OCI-LY3 (cell line): ENCODE results near the gene CIT.

ENCODE experiments used
- EZH2phosphoT487 ChIP-seq: fragments of 200-600 bp; shearing (Covaris generic); IDR thresholded peaks from 2 replicates; pipeline ENCODE4 v1.6.1; 2018; ENCODE audit warnings: antibody characterized with exemption, mixed run types, low read depth
- TF ChIP-seq, protein P1 (sequence below): fragments of 200-600, 300-600 bp; sonication (generic); IDR thresholded peaks from 2 replicates; pipeline ENCODE4 v1.5.1; 2014; ENCODE audit warnings: antibody characterized with exemption, low read length, low read depth

DNA sequence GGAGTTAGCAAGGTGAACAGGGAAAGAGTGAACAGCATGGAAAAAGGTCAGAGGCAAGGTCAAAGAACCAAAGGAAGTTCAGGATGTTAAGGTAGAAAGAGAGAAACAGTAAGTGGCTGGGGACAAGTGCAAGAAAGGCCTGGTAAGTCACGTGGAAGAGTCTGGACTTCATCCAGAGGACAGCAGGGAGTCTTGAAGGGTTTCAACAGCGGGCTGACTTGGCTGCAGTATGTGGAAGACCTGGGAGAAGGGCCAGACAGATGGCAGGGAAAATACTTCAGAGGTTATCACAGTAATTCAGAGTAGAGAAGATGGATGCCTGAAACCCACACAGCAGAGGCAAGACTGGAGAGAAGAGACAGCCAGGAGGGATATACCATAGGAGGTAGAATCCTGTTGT lies 34.0 kb downstream of the CIT start:
- no peak for TF ChIP-seq EZH2phosphoT487
- TF ChIP-seq, protein P1, sequence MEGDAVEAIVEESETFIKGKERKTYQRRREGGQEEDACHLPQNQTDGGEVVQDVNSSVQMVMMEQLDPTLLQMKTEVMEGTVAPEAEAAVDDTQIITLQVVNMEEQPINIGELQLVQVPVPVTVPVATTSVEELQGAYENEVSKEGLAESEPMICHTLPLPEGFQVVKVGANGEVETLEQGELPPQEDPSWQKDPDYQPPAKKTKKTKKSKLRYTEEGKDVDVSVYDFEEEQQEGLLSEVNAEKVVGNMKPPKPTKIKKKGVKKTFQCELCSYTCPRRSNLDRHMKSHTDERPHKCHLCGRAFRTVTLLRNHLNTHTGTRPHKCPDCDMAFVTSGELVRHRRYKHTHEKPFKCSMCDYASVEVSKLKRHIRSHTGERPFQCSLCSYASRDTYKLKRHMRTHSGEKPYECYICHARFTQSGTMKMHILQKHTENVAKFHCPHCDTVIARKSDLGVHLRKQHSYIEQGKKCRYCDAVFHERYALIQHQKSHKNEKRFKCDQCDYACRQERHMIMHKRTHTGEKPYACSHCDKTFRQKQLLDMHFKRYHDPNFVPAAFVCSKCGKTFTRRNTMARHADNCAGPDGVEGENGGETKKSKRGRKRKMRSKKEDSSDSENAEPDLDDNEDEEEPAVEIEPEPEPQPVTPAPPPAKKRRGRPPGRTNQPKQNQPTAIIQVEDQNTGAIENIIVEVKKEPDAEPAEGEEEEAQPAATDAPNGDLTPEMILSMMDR = no peak
